ENCODE data around the gene SKI.

SKI gene

DNA sequence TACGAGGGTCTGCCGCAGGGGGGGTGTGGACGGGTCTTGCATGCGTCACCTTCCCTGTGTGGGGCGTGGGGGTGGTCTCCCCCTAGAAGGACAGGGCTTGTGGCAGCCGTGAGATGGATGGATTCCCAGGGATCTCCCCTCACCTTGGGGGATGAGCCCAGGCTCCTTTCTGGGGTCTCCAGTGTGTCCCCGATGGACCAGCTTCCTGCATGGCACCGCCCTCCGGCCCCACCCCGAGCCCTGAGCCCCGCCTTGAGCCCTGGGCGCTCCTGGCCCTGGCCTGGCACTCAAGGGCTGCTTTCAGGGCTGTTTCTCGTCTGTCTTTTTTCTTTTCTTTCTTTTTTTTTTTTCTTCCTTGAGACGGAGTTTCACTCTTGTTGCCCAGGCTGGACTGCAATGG is 59.5 kb downstream of the SKI start:
- peaks cover 37% of the 10 kb centered on the region for H3K27me3 ChIP-seq (ENCODE audit: control insufficient read depth, low read length)
- TF ChIP-seq EZH2phosphoT487 (IDR thresholded peaks at IDR 0.05; ENCODE audit: borderline replicate concordance, low read length): no peak
- TF ChIP-seq, protein P1, sequence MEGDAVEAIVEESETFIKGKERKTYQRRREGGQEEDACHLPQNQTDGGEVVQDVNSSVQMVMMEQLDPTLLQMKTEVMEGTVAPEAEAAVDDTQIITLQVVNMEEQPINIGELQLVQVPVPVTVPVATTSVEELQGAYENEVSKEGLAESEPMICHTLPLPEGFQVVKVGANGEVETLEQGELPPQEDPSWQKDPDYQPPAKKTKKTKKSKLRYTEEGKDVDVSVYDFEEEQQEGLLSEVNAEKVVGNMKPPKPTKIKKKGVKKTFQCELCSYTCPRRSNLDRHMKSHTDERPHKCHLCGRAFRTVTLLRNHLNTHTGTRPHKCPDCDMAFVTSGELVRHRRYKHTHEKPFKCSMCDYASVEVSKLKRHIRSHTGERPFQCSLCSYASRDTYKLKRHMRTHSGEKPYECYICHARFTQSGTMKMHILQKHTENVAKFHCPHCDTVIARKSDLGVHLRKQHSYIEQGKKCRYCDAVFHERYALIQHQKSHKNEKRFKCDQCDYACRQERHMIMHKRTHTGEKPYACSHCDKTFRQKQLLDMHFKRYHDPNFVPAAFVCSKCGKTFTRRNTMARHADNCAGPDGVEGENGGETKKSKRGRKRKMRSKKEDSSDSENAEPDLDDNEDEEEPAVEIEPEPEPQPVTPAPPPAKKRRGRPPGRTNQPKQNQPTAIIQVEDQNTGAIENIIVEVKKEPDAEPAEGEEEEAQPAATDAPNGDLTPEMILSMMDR (IDR thresholded peaks at IDR 0.05; ENCODE audit: low read depth, low read length, poor library complexity, severe bottlenecking): no peak
- no peak overlapping the region for H3K4me2 ChIP-seq (ENCODE audit: low read length)
- no peaks in the 10 kb centered on the region for H3K9me2 ChIP-seq (replicated peaks; ENCODE audit: control insufficient read depth, low read length)
- no peaks in the 10 kb centered on the region for H3F3A ChIP-seq (ENCODE audit: control insufficient read depth, insufficient read depth)
- H3K79me2 ChIP-seq (ENCODE audit: control insufficient read depth, low read length): no peaks in the 10 kb centered on the region
- no peak overlapping the region for H3K27ac ChIP-seq (ENCODE audit: low read depth, low read length)
- no peak overlapping the region for H3K4me3 ChIP-seq (ENCODE audit: low read length)
- no peaks in the 10 kb centered on the region for H3K36me3 ChIP-seq (ENCODE audit: control insufficient read depth, low read length)
- H3K9me3 ChIP-seq (ENCODE audit: control insufficient read depth, insufficient read depth, low read length): no peaks in the 10 kb centered on the region
- peaks cover 19% of the 10 kb centered on the region; the same call in 1 of the 2 replicates for H4K20me1 ChIP-seq (ENCODE audit: control insufficient read depth, insufficient read depth, low read depth, low read length)
- H3K4me1 ChIP-seq (ENCODE audit: control insufficient read depth, low read length): peaks cover 11% of the 10 kb centered on the region

GRCh38 chr1:2288311-2288710 is 60.2 kb downstream of the SKI start:
- Histone ChIP-seq H3K4me3 (ENCODE audit: low read length) (no peak overlapping the region), H3K36me3 (ENCODE audit: control insufficient read depth, low read length) (no peaks in the 10 kb centered on the region), H3K4me1 (ENCODE audit: control insufficient read depth, low read length) (peaks cover 11% of the 10 kb centered on the region), H3F3A (ENCODE audit: control insufficient read depth, insufficient read depth) (no peaks in the 10 kb centered on the region), H4K20me1 (ENCODE audit: control insufficient read depth, insufficient read depth, low read depth, low read length) (peaks cover 19% of the 10 kb centered on the region; the same call in 1 of the 2 replicates), H3K27me3 (ENCODE audit: control insufficient read depth, low read length) (peaks cover 41% of the 10 kb centered on the region), H3K9me2 (replicated peaks; ENCODE audit: control insufficient read depth, low read length) (no peaks in the 10 kb centered on the region), H3K4me2 (ENCODE audit: low read length) (no peak overlapping the region), H3K79me2 (ENCODE audit: control insufficient read depth, low read length) (no peaks in the 10 kb centered on the region), H3K27ac (ENCODE audit: low read depth, low read length) (no peak overlapping the region), H3K9me3 (ENCODE audit: control insufficient read depth, insufficient read depth, low read length) (no peaks in the 10 kb centered on the region)
- no peak for TF ChIP-seq EZH2phosphoT487 (IDR thresholded peaks at IDR 0.05; ENCODE audit: borderline replicate concordance, low read length)

GRCh38 chr1:2288816-2289536 is 60.9 kb downstream of the SKI start:
- H3F3A ChIP-seq (ENCODE audit: control insufficient read depth, insufficient read depth): no peaks in the 10 kb centered on the region
- H3K79me2 ChIP-seq (ENCODE audit: control insufficient read depth, low read length): no peaks in the 10 kb centered on the region
- no peak overlapping the region for H3K4me2 ChIP-seq (ENCODE audit: low read length)
- no peaks in the 10 kb centered on the region for H3K9me3 ChIP-seq (ENCODE audit: control insufficient read depth, insufficient read depth, low read length)
- peaks cover 11% of the 10 kb centered on the region for H3K4me1 ChIP-seq (ENCODE audit: control insufficient read depth, low read length)
- H3K27me3 ChIP-seq (ENCODE audit: control insufficient read depth, low read length): peaks cover 43% of the 10 kb centered on the region
- no peak overlapping the region for H3K27ac ChIP-seq (ENCODE audit: low read depth, low read length)
- no peak overlapping the region for H3K4me3 ChIP-seq (ENCODE audit: low read length)
- H3K36me3 ChIP-seq (ENCODE audit: control insufficient read depth, low read length): no peaks in the 10 kb centered on the region
- H3K9me2 ChIP-seq (replicated peaks; ENCODE audit: control insufficient read depth, low read length): no peaks in the 10 kb centered on the region
- H4K20me1 ChIP-seq (ENCODE audit: control insufficient read depth, insufficient read depth, low read depth, low read length): peaks cover 19% of the 10 kb centered on the region; the same call in 1 of the 2 replicates
- TF ChIP-seq, protein P1 (IDR thresholded peaks at IDR 0.05; ENCODE audit: low read depth, low read length, poor library complexity, severe bottlenecking): no peak
- no peak for TF ChIP-seq EZH2phosphoT487 (IDR thresholded peaks at IDR 0.05; ENCODE audit: borderline replicate concordance, low read length)

GRCh38 chr1:2289607-2290006 is 61.5 kb downstream of the SKI start:
- Histone ChIP-seq H3K4me2 (ENCODE audit: low read length) (no peak overlapping the region), H3K79me2 (ENCODE audit: control insufficient read depth, low read length) (no peaks in the 10 kb centered on the region), H4K20me1 (ENCODE audit: control insufficient read depth, insufficient read depth, low read depth, low read length) (peaks cover 20% of the 10 kb centered on the region; the same call in 1 of the 2 replicates)

More at GRCh38 chr1:2289607-2290006, 61.5 kb downstream of the SKI start:
- no peak overlapping the region for H3K27ac ChIP-seq (ENCODE audit: low read depth, low read length)
- H3K4me3 ChIP-seq (ENCODE audit: low read length): no peak overlapping the region
- H3K9me3 ChIP-seq (ENCODE audit: control insufficient read depth, insufficient read depth, low read length): no peaks in the 10 kb centered on the region
- peaks cover 11% of the 10 kb centered on the region for H3K4me1 ChIP-seq (ENCODE audit: control insufficient read depth, low read length)
- no peaks in the 10 kb centered on the region for H3K36me3 ChIP-seq (ENCODE audit: control insufficient read depth, low read length)
- TF ChIP-seq EZH2phosphoT487 (IDR thresholded peaks at IDR 0.05; ENCODE audit: borderline replicate concordance, low read length): no peak
- TF ChIP-seq, protein P1 (IDR thresholded peaks at IDR 0.05; ENCODE audit: low read depth, low read length, poor library complexity, severe bottlenecking): no peak
- H3K9me2 ChIP-seq (replicated peaks; ENCODE audit: control insufficient read depth, low read length): no peaks in the 10 kb centered on the region
- H3K27me3 ChIP-seq (ENCODE audit: control insufficient read depth, low read length): peaks cover 49% of the 10 kb centered on the region
- H3F3A ChIP-seq (ENCODE audit: control insufficient read depth, insufficient read depth): no peaks in the 10 kb centered on the region
